PC-9 (cell line): ENCODE results near the gene CYBB. TPM values are rescaled to one million over a fixed set of nuclear protein-coding genes. Genes with fewer than 3 reads are reported as not detected.

Source experiments
- BruUV-seq: library from RNA; stranded (reverse); fragments of 400-500 nt; replicated peaks from 2 replicates; lab custom pipeline; 2021; lab: Mats Ljungman, UMichigan
- CTCF ChIA-PET: fragments of 300-600 bp; sonication (Branson Sonifier 250); formaldehyde crosslinking; loops from one replicate; lab custom pipeline; 2022; ENCODE audit warnings: antibody characterized with exemption; lab: Charles Lee
- POLR2A ChIA-PET: fragments of 300-600 bp; sonication (Branson Sonifier 250); formaldehyde crosslinking; loops from one replicate; lab custom pipeline; 2022; ENCODE audit warnings: antibody characterized with exemption; ENCODE audit not compliant: unreplicated experiment; lab: Charles Lee
- DNase-seq, 2 experiments: peaks; one replicate each; pipeline versions ENCODE4 v3.0.0 to v3.0.0-alpha.2; 2015 to 2022; ENCODE audit warnings: mixed read lengths in 1 of 2
- H2AFZ ChIP-seq: fragments of 200-600 bp; sonication (generic); 2 replicates; pipeline ENCODE4 v1.8.1; 2017; ENCODE audit warnings: antibody characterized with exemption
- H3F3A ChIP-seq: fragments of 200-600 bp; sonication (generic); 2 replicates; pipeline ENCODE4 v1.8.1; 2017; ENCODE audit warnings: antibody characterized with exemption, mild to moderate bottlenecking, low read depth; ENCODE audit not compliant: insufficient read depth
- H3K27ac ChIP-seq: fragments of 200-600 bp; sonication (generic); 2 replicates; pipeline ENCODE4 v1.6.1; 2016; ENCODE audit warnings: mixed run types
- H3K27me3 ChIP-seq: fragments of 200-600 bp; sonication (generic); 2 replicates; pipeline ENCODE4 v1.6.1; 2016; ENCODE audit warnings: low read depth, mixed run types; ENCODE audit not compliant: insufficient read depth
- H3K36me3 ChIP-seq: fragments of 200-600 bp; sonication (generic); 2 replicates; pipeline ENCODE4 v1.6.1; 2016; ENCODE audit warnings: low read depth, mixed run types
- H3K4me1 ChIP-seq: fragments of 200-600 bp; sonication (generic); replicated peaks from 2 replicates; pipeline ENCODE4 v1.6.1; 2016; ENCODE audit warnings: mixed run types; ENCODE audit not compliant: insufficient read depth
- H3K4me2 ChIP-seq: fragments of 200-600 bp; sonication (generic); 2 replicates; pipeline ENCODE4 v1.6.1; 2017; ENCODE audit warnings: mixed run types
- H3K4me3 ChIP-seq: fragments of 200-600 bp; sonication (generic); 2 replicates; pipeline ENCODE4 v1.6.1; 2016; ENCODE audit warnings: mixed run types
- H3K79me2 ChIP-seq: fragments of 200-600 bp; sonication (generic); 2 replicates; pipeline ENCODE4 v1.6.1; 2017; ENCODE audit warnings: low read depth, mixed run types
- H3K9me2 ChIP-seq: fragments of 200-600 bp; sonication (generic); 2 replicates; pipeline ENCODE4 v1.8.1; 2017; ENCODE audit warnings: mild to moderate bottlenecking; ENCODE audit not compliant: insufficient read depth
- H3K9me3 ChIP-seq: fragments of 200-600 bp; sonication (generic); 2 replicates; pipeline ENCODE4 v1.8.1; 2016; ENCODE audit warnings: low read depth; ENCODE audit not compliant: insufficient read depth
- H4K20me1 ChIP-seq: fragments of 200-600 bp; sonication (generic); 2 replicates; pipeline ENCODE4 v1.8.1; 2017; ENCODE audit not compliant: insufficient read depth
- EZH2 ChIP-seq: fragments of 200-600 bp; sonication (generic); IDR thresholded peaks from 2 replicates; pipeline ENCODE4 v1.8.0; 2017; ENCODE audit warnings: antibody characterized with exemption, low read depth
- intact Hi-C: fragments of 100-400 bp; cut with micrococcal nuclease; formaldehyde crosslinking; loops from one replicate; pipeline ENCODE4 v1.10.0; 2022; ENCODE audit not compliant: unreplicated experiment
- total RNA-seq: library from RNA; stranded (reverse); gene quantifications from 2 replicates; pipeline ENCODE4 v1.2.3, GENCODE V29; 2021
- TF ChIP-seq, protein P1 (sequence below): fragments of 200-600 bp; sonication (generic); conservative IDR thresholded peaks from 2 replicates; pipeline ENCODE4 v1.6.1; 2017; ENCODE audit warnings: mixed run types, antibody characterized with exemption, mild to moderate bottlenecking, moderate library complexity

CYBB gene
- total RNA-seq, 1 experiment from 2014 or later: 0.31 TPM

DNA sequence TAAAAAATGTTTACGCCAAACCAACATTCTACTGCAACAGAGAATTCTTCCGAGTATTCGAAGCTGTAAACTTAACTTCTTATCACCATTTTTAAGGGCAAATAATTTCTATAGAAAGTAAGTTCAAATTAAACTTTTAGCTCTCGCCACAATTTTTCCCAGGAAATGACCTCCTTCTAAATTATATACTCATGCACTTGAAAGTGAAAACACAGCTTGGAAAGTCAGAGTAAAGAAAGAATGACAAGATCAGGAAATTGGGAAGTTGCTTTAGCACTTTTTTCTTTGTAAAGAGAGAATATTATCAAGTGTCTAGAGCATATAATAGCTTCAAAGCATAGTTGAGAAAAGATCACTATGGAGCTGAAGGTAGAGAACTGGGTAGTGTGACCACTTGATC is 1.2 kb downstream of the CYBB start:
- H3K4me2 ChIP-seq: no peak overlapping the region
- no peaks in the 10 kb centered on the region for H3K36me3 ChIP-seq
- H3K27ac ChIP-seq: no peak overlapping the region
- H4K20me1 ChIP-seq: no peaks in the 10 kb centered on the region
- intact Hi-C loops: no loop called here
- no peaks in the 10 kb centered on the region for H3K9me2 ChIP-seq
- no peaks in the 10 kb centered on the region for H3K4me1 ChIP-seq
- no peak for DNase-seq
- TF ChIP-seq, protein P1, sequence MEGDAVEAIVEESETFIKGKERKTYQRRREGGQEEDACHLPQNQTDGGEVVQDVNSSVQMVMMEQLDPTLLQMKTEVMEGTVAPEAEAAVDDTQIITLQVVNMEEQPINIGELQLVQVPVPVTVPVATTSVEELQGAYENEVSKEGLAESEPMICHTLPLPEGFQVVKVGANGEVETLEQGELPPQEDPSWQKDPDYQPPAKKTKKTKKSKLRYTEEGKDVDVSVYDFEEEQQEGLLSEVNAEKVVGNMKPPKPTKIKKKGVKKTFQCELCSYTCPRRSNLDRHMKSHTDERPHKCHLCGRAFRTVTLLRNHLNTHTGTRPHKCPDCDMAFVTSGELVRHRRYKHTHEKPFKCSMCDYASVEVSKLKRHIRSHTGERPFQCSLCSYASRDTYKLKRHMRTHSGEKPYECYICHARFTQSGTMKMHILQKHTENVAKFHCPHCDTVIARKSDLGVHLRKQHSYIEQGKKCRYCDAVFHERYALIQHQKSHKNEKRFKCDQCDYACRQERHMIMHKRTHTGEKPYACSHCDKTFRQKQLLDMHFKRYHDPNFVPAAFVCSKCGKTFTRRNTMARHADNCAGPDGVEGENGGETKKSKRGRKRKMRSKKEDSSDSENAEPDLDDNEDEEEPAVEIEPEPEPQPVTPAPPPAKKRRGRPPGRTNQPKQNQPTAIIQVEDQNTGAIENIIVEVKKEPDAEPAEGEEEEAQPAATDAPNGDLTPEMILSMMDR: no peak
- no peak for TF ChIP-seq EZH2
- BruUV-seq: no TSS peak
- no peaks in the 10 kb centered on the region for H3K9me3 ChIP-seq
- no peak overlapping the region for H2AFZ ChIP-seq
- H3K4me3 ChIP-seq: no peak overlapping the region
- CTCF ChIA-PET: interaction anchor here (0.6 kb wide), 1 partner anchor 449 kb away, joined by 3 read pairs; no protein-coding TSS in a partner anchor
- H3F3A ChIP-seq: no peaks in the 10 kb centered on the region
- no peaks in the 10 kb centered on the region for H3K27me3 ChIP-seq
- H3K79me2 ChIP-seq: no peaks in the 10 kb centered on the region
- POLR2A ChIA-PET: no interaction called here

DNA sequence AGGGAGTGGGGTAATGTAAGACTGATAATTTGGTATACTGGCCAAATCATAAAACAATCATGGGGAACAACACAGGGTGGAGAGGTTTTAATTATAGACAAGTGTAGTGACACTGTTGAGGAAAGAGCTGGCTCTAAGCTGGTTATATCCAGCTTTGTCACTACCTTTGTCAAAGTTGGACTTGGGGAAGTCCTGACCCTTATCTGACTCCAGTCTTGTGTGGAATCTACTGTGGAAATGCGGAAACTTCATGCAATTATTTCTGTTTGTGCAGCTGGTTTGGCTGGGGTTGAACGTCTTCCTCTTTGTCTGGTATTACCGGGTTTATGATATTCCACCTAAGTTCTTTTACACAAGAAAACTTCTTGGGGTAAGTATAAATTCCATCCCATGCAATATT is 2.0 kb downstream of the CYBB start:
- no peak for DNase-seq
- H3F3A ChIP-seq: no peaks in the 10 kb centered on the region
- TF ChIP-seq EZH2: no peak
- TF ChIP-seq, protein P1: no peak
- no peaks in the 10 kb centered on the region for H3K27me3 ChIP-seq
- ChIA-PET POLR2A (no interaction called here), CTCF (interaction anchor here (0.6 kb wide), 1 partner anchor 450 kb away, joined by 3 read pairs; no protein-coding TSS in a partner anchor)
- H4K20me1 ChIP-seq: no peaks in the 10 kb centered on the region
- H3K79me2 ChIP-seq: no peaks in the 10 kb centered on the region
- no peaks in the 10 kb centered on the region for H3K9me2 ChIP-seq
- no peak overlapping the region for H2AFZ ChIP-seq
- H3K4me2 ChIP-seq: no peak overlapping the region
- no peaks in the 10 kb centered on the region for H3K4me1 ChIP-seq
- no TSS peak for BruUV-seq
- no peaks in the 10 kb centered on the region for H3K36me3 ChIP-seq
- intact Hi-C loops: no loop called here
- H3K4me3 ChIP-seq: no peak overlapping the region
- no peak overlapping the region for H3K27ac ChIP-seq
- H3K9me3 ChIP-seq: no peaks in the 10 kb centered on the region

DNA sequence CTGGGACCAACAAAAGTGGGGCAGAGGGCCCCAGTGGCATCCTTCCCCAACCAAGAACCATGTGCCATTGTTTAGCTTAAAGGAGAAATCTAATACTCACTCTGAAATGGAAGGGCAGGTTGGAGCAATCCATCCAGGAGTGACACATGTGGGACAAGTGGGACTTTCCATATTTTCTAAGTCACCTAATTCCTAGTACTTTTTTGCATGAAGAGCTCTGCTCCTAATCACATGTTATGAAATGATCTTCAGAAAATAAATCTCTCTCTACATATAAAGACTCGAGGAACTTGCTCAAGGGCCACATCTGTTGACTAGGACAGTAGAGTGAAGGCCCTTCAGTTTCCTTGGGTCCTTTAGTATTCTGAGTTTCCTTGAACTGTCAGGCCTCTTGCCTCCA is 2.5 kb downstream of the CYBB start:
- no peaks in the 10 kb centered on the region for H3K4me1 ChIP-seq
- no peaks in the 10 kb centered on the region for H3K36me3 ChIP-seq
- POLR2A ChIA-PET: no interaction called here
- CTCF ChIA-PET: no interaction called here
- BruUV-seq: no TSS peak
- intact Hi-C loops: no loop called here
- H2AFZ ChIP-seq: no peak overlapping the region
- no peaks in the 10 kb centered on the region for H3F3A ChIP-seq
- no peaks in the 10 kb centered on the region for H3K9me2 ChIP-seq
- H3K4me2 ChIP-seq: no peak overlapping the region
- H3K27ac ChIP-seq: no peak overlapping the region
- DNase-seq: no peak
- H4K20me1 ChIP-seq: no peaks in the 10 kb centered on the region
- H3K9me3 ChIP-seq: no peaks in the 10 kb centered on the region
- no peaks in the 10 kb centered on the region for H3K27me3 ChIP-seq
- H3K79me2 ChIP-seq: no peaks in the 10 kb centered on the region
- no peak overlapping the region for H3K4me3 ChIP-seq
- TF ChIP-seq EZH2: no peak
- TF ChIP-seq, protein P1: no peak
